ENCODE measurements around the gene UBE4B. TPM values are rescaled to one million over a fixed set of nuclear protein-coding genes. Genes with fewer than 3 reads are reported as not detected.

Gene UBE4B
- total RNA-seq, 1 donor, result 73.1 TPM

- TF ChIP-seq CTCF (IDR thresholded peaks at IDR 0.05; ENCODE audit: extremely low read depth, low read depth, low read length), result no peak
- Histone ChIP-seq H4K20me1 (ENCODE audit: insufficient read depth, low read length) (peaks cover 49% of the 10 kb centered on the region), H3K4me3 (ENCODE audit: insufficient read depth, low read length) (no peak overlapping the region), H3K27ac (ENCODE audit: low read depth, low read length) (peak overlapping the region; percentile 12), H3K36me3 (ENCODE audit: insufficient read depth, low read length) (no peaks in the 10 kb centered on the region), H3K79me2 (ENCODE audit: insufficient read depth, low read length) (peaks cover 92% of the 10 kb centered on the region), H3K4me1 (ENCODE audit: insufficient read depth, low read length) (peaks cover 18% of the 10 kb centered on the region), H2AFZ (ENCODE audit: low read length) (no peak overlapping the region), H3K9me3 (ENCODE audit: low read depth, low read length) (no peaks in the 10 kb centered on the region), H3K27me3 (ENCODE audit: insufficient read depth, low read length) (no peaks in the 10 kb centered on the region), H3K4me2 (ENCODE audit: insufficient read depth, low read length) (peak overlapping the region; percentile 48)
- peak; percentile 67 for DNase-seq (ENCODE audit: insufficient read length, low spot score, missing footprints)
These were observed 13.8 kb downstream of the UBE4B start for GRCh38 chr1:10046356-10047085.

- TF ChIP-seq CTCF (IDR thresholded peaks at IDR 0.05; ENCODE audit: extremely low read depth, low read depth, low read length), result no peak
- no peak overlapping the region for H3K4me3 ChIP-seq (ENCODE audit: insufficient read depth, low read length)
- no peak overlapping the region for H3K4me2 ChIP-seq (ENCODE audit: insufficient read depth, low read length)
- no peak overlapping the region for H3K27ac ChIP-seq (ENCODE audit: low read depth, low read length)
- no peaks in the 10 kb centered on the region for H3K27me3 ChIP-seq (ENCODE audit: insufficient read depth, low read length)
- H3K9me3 ChIP-seq (ENCODE audit: low read depth, low read length), result no peaks in the 10 kb centered on the region
- peaks cover 18% of the 10 kb centered on the region for H3K4me1 ChIP-seq (ENCODE audit: insufficient read depth, low read length)
- H4K20me1 ChIP-seq (ENCODE audit: insufficient read depth, low read length), result peaks cover 49% of the 10 kb centered on the region
- H2AFZ ChIP-seq (ENCODE audit: low read length), result no peak overlapping the region
- DNase-seq (ENCODE audit: insufficient read length, low spot score, missing footprints), result no peak
- H3K79me2 ChIP-seq (ENCODE audit: insufficient read depth, low read length), result peaks cover 92% of the 10 kb centered on the region
- H3K36me3 ChIP-seq (ENCODE audit: insufficient read depth, low read length), result no peaks in the 10 kb centered on the region
These were observed 15.8 kb downstream of the UBE4B start for GRCh38 chr1:10048601-10049000.

GRCh38 chr1:10050611-10051010 lies 17.9 kb downstream of the UBE4B start:
- H3K9me3 ChIP-seq (ENCODE audit: low read depth, low read length), result no peaks in the 10 kb centered on the region
- no peak for TF ChIP-seq CTCF (IDR thresholded peaks at IDR 0.05; ENCODE audit: extremely low read depth, low read depth, low read length)
- H4K20me1 ChIP-seq (ENCODE audit: insufficient read depth, low read length), result peaks cover 35% of the 10 kb centered on the region
- no peak overlapping the region for H2AFZ ChIP-seq (ENCODE audit: low read length)
- peaks cover 14% of the 10 kb centered on the region for H3K4me1 ChIP-seq (ENCODE audit: insufficient read depth, low read length)
- H3K4me2 ChIP-seq (ENCODE audit: insufficient read depth, low read length), result no peak overlapping the region
- H3K27ac ChIP-seq (ENCODE audit: low read depth, low read length), result no peak overlapping the region
- H3K36me3 ChIP-seq (ENCODE audit: insufficient read depth, low read length), result no peaks in the 10 kb centered on the region
- peaks cover 86% of the 10 kb centered on the region for H3K79me2 ChIP-seq (ENCODE audit: insufficient read depth, low read length)
- H3K27me3 ChIP-seq (ENCODE audit: insufficient read depth, low read length), result no peaks in the 10 kb centered on the region
- H3K4me3 ChIP-seq (ENCODE audit: insufficient read depth, low read length), result no peak overlapping the region
- no peak for DNase-seq (ENCODE audit: insufficient read length, low spot score, missing footprints)

- peaks cover 77% of the 10 kb centered on the region for H3K79me2 ChIP-seq (ENCODE audit: insufficient read depth, low read length)
These were observed 18.9 kb downstream of the UBE4B start for GRCh38 chr1:10051656-10052055.

More at GRCh38 chr1:10051656-10052055, 18.9 kb downstream of the UBE4B start:
- Histone ChIP-seq H3K4me1 (ENCODE audit: insufficient read depth, low read length) (peaks cover 12% of the 10 kb centered on the region), H3K27me3 (ENCODE audit: insufficient read depth, low read length) (no peaks in the 10 kb centered on the region), H2AFZ (ENCODE audit: low read length) (no peak overlapping the region), H3K4me2 (ENCODE audit: insufficient read depth, low read length) (no peak overlapping the region), H3K9me3 (ENCODE audit: low read depth, low read length) (no peaks in the 10 kb centered on the region), H3K27ac (ENCODE audit: low read depth, low read length) (no peak overlapping the region), H4K20me1 (ENCODE audit: insufficient read depth, low read length) (peaks cover 33% of the 10 kb centered on the region), H3K4me3 (ENCODE audit: insufficient read depth, low read length) (no peak overlapping the region), H3K36me3 (ENCODE audit: insufficient read depth, low read length) (no peaks in the 10 kb centered on the region)
- no peak for TF ChIP-seq CTCF (IDR thresholded peaks at IDR 0.05; ENCODE audit: extremely low read depth, low read depth, low read length)
- DNase-seq (ENCODE audit: insufficient read length, low spot score, missing footprints), result no peak

All from osteoblast (primary cell).